GM12878 (cell line): ENCODE data around the gene PPFIA4. TPM values are rescaled to one million over a fixed set of nuclear protein-coding genes. Genes with fewer than 3 reads are reported as not detected.

ENCODE experiments used
- ATAC-seq: fragments of 200-7000 bp; cut with Tn5 transposase; 3 replicates; pipeline ENCODE4 v1.9.1; 2020; ENCODE audit warnings: mild to moderate bottlenecking, moderate library complexity
- BruUV-seq: library from RNA; stranded (reverse); fragments of 400-500 nt; replicated peaks from 2 replicates; lab custom pipeline; 2021; lab: Mats Ljungman, UMichigan
- CTCF ChIA-PET: fragments of 300-600 bp; sonication (Branson Sonifier 250); formaldehyde crosslinking; extraction: SDS; loops from one replicate; lab custom pipeline; 2021; ENCODE audit warnings: inconsistent platforms; lab: Yijun Ruan, JAX
- POLR2A ChIA-PET: fragments of 350-600 bp; formaldehyde crosslinking; extraction: SDS; loops from one replicate; lab custom pipeline; 2021; ENCODE audit warnings: inconsistent platforms; lab: Charles Lee
- RAD21 ChIA-PET: fragments of 300-600 bp; sonication (Branson Sonifier 250); formaldehyde crosslinking; loops from one replicate; lab custom pipeline; 2023; ENCODE audit warnings: antibody characterized with exemption; ENCODE audit not compliant: unreplicated experiment; lab: Charles Lee
- SMC1A ChIA-PET: fragments of 300-600 bp; sonication (Branson Sonifier 250); formaldehyde crosslinking; loops from one replicate; lab custom pipeline; 2023; ENCODE audit not compliant: unreplicated experiment, uncharacterized antibody; lab: Charles Lee
- DNase-seq: peaks from one replicate; pipeline ENCODE4 v3.0.0-alpha.2; 2011; ENCODE audit warnings: low read depth, low spot score
- FAIRE-seq: peaks from 3 replicates; lab custom pipeline; 2011; peaks lifted over from hg19 to GRCh38; lab: Jason Lieb, UNC
- H2AFZ ChIP-seq: 2 replicates; pipeline ENCODE4 v1.6.0; 2011; ENCODE audit warnings: low read depth, low read length, control low read depth; ENCODE audit not compliant: control insufficient read depth
- H3K27ac ChIP-seq: 2 replicates; pipeline ENCODE4 v1.5.1; 2011; ENCODE audit warnings: control low read depth; ENCODE audit not compliant: control insufficient read depth, insufficient read depth
- H3K27me3 ChIP-seq, 2 experiments: replicated peaks in 1 of 2; 2 replicates each; pipeline versions ENCODE4 v1.6.0 to v1.6.1; 2011; ENCODE audit warnings: low read length in 1 of 2; ENCODE audit not compliant: control insufficient read depth in 2 of 2, insufficient read depth in 2 of 2
- H3K36me3 ChIP-seq, 2 experiments: 2 replicates each; pipeline ENCODE4 v1.5.1; 2011; ENCODE audit warnings: low read length in 1 of 2; ENCODE audit not compliant: control insufficient read depth in 2 of 2, insufficient read depth in 2 of 2
- H3K4me1 ChIP-seq: 2 replicates; pipeline ENCODE4 v1.6.1; 2011; ENCODE audit warnings: mild to moderate bottlenecking, low read length, moderate library complexity, mixed read lengths; ENCODE audit not compliant: control insufficient read depth, insufficient read depth
- H3K4me2 ChIP-seq: 2 replicates; pipeline ENCODE4 v1.6.0; 2011; ENCODE audit warnings: control low read depth; ENCODE audit not compliant: control insufficient read depth, insufficient read depth
- H3K4me3 ChIP-seq: fragments of 200-600 bp; sonication (generic); 2 replicates; pipeline ENCODE4 v1.5.1; 2016
- H3K79me2 ChIP-seq: 2 replicates; pipeline ENCODE4 v1.6.0; 2011; ENCODE audit warnings: low read length; ENCODE audit not compliant: control insufficient read depth, insufficient read depth
- H3K9ac ChIP-seq: 2 replicates; pipeline ENCODE4 v1.8.0; 2011; ENCODE audit warnings: low read length, control low read depth, mixed read lengths; ENCODE audit not compliant: control insufficient read depth, insufficient read depth
- H3K9me3 ChIP-seq: replicated peaks from 3 replicates; pipeline ENCODE4 v1.5.1; 2011; ENCODE audit warnings: mild to moderate bottlenecking, low read length; ENCODE audit not compliant: control insufficient read depth, insufficient read depth
- H4K20me1 ChIP-seq: 2 replicates; pipeline ENCODE4 v1.6.0; 2011; ENCODE audit not compliant: control insufficient read depth, insufficient read depth
- CBX3 ChIP-seq: fragments of 200-600 bp; sonication (generic); IDR thresholded peaks from 2 replicates; pipeline ENCODE4 v1.6.1; 2016; ENCODE audit warnings: low read depth, borderline replicate concordance
- E2F8 ChIP-seq: fragments of 450-650 bp; IDR thresholded peaks from 2 replicates; pipeline ENCODE4 v1.6.1; 2018; ENCODE audit warnings: mild to moderate bottlenecking, low read depth, moderate library complexity; ENCODE audit not compliant: partially characterized antibody
- HDAC2 ChIP-seq: fragments of 200-600 bp; sonication (generic); IDR thresholded peaks from 2 replicates; pipeline ENCODE4 v1.6.1; 2017
- MAX ChIP-seq: IDR thresholded peaks from 2 replicates; pipeline ENCODE4 v1.6.1; 2012; ENCODE audit warnings: low read depth, low read length, improper control_type of control experiment
- MEF2B ChIP-seq: fragments of 450-650 bp; IDR thresholded peaks from 2 replicates; pipeline ENCODE4 v1.6.1; 2018; ENCODE audit warnings: mild to moderate bottlenecking, moderate library complexity; ENCODE audit not compliant: partially characterized antibody, poor library complexity, severe bottlenecking
- NR2C1 ChIP-seq: fragments of 450-650 bp; IDR thresholded peaks from 2 replicates; pipeline ENCODE4 v1.6.1; 2017; ENCODE audit warnings: antibody characterized with exemption, mild to moderate bottlenecking, moderate library complexity
- STAT1 ChIP-seq: fragments of 450-650 bp; conservative IDR thresholded peaks from 2 replicates; pipeline ENCODE4 v1.6.1; 2014; ENCODE audit warnings: antibody characterized with exemption, mild to moderate bottlenecking
- STAT3 ChIP-seq: IDR thresholded peaks from 2 replicates; pipeline ENCODE4 v1.6.1; 2011; ENCODE audit warnings: low read depth, low read length, improper control_type of control experiment
- SUPT20H ChIP-seq: IDR thresholded peaks from 2 replicates; pipeline ENCODE4 v1.6.1; 2011; ENCODE audit warnings: low read depth, mild to moderate bottlenecking, low read length, moderate library complexity, borderline replicate concordance; ENCODE audit not compliant: control insufficient read depth
- TCF7 ChIP-seq: IDR thresholded peaks from 2 replicates; pipeline ENCODE4 v1.6.1; 2014; ENCODE audit warnings: antibody characterized with exemption, borderline replicate concordance
- ZNF217 ChIP-seq: fragments of 450-650 bp; IDR thresholded peaks from 2 replicates; pipeline ENCODE4 v1.6.1; 2017; ENCODE audit warnings: antibody characterized with exemption, mild to moderate bottlenecking
- ZNF687 ChIP-seq: fragments of 450-650 bp; IDR thresholded peaks from 2 replicates; pipeline ENCODE4 v1.6.1; 2017; ENCODE audit warnings: mild to moderate bottlenecking, moderate library complexity
- WGBS: methylation state at CpG from one replicate; pipeline ENCODE4 v1.1.6; 2016; ENCODE audit warnings: low lambda C conversion rate; ENCODE audit not compliant: insufficient replicate concordance, insufficient coverage; ENCODE audit errors: missing lambda C conversion rate; 5-methylcytosine and 5-hydroxymethylcytosine counted together
- in situ Hi-C: fragments of 300-500 bp; cut with MboI; formaldehyde crosslinking; loops from 9 replicates; pipeline ENCODE4 v1.14.3; 2018; ENCODE audit warnings: mixed read lengths
- intact Hi-C: fragments of 100-400 bp; cut with micrococcal nuclease; formaldehyde crosslinking; loops from one replicate; pipeline ENCODE4 v1.14.2; 2022; ENCODE audit not compliant: unreplicated experiment
- polyA plus RNA-seq, 11 experiments: library from polyadenylated mRNA; depleted of rRNA in 4 of 11; unstranded in 6 of 11; stranded (reverse) in 5 of 11; fragments of >200 nt; fragmentation: Nextera tagmentation in 4 of 11; fragmentation: Illumina TruSeq in 1 of 11; extraction: Ambion mirVana in 4 of 11; extraction: Trizol in 1 of 11; gene quantifications; 1 replicate in 1 of 11; 2 replicates in 10 of 11; pipeline versions ENCODE4 v1.2.1 to v1.2.3, GENCODE V29; 2011 to 2016; ENCODE audit warnings: inconsistent platforms in 2 of 11, missing spikeins in 2 of 11, low read depth in 1 of 11
- total RNA-seq, 4 experiments: library from RNA; depleted of rRNA in 3 of 4; stranded (reverse); fragments of >200 nt in 3 of 4; fragmentation: Illumina TruSeq in 1 of 4; extraction: Trizol in 1 of 4; gene quantifications; 2 replicates each; pipeline versions ENCODE4 v1.2.1 to v1.2.3, GENCODE V29; 2013 to 2021
- TF ChIP-seq, protein P1 (sequence below): fragments of 450-650 bp; IDR thresholded peaks from 2 replicates; pipeline ENCODE4 v1.6.1; 2016; ENCODE audit warnings: mild to moderate bottlenecking, moderate library complexity, borderline replicate concordance

PPFIA4 gene
- total and polyA plus RNA-seq, 10 of the 15 experiments (the other 5 are each of a cell fraction or from before 2014, with no cell fraction given) = 0.02 to 19.7 (median 0.34) TPM; not detected in 1

DNA sequence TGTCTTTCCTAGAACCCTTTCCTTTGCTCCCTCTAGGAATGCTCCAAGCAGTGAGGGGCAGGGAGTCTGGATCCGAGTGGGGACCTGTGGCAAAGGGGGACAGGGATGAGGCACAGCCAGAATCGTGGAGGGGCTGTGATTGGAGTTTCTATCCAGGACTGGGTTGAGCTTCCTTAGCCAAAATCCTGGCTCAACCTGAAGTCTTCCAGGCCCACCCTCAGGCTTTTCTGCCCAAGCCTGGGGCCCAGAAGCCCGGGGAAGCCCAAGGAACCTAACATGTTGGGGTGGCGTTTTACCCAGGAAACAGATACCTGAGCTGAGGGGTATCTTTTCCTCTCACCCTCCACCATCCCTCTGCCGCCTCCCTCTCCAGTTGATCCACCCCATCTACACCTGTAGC lies 54.2 kb downstream of the PPFIA4 start:
- Histone ChIP-seq H2AFZ (no peak overlapping the region), H3K4me3 (no peak overlapping the region), H3K4me1 (no peaks in the 10 kb centered on the region), H3K27me3 (peaks cover 3 to 13% of the 10 kb centered on the region in 2 experiments; a peak in 2 of 4 replicates), H3K4me2 (no peak overlapping the region), H3K9ac (no peak overlapping the region), H3K9me3 (no peaks in the 10 kb centered on the region), H3K36me3 (no peaks in the 10 kb centered on the region), H3K27ac (no peak overlapping the region), H4K20me1 (no peaks in the 10 kb centered on the region; the same call in 1 of the 2 replicates), H3K79me2 (no peaks in the 10 kb centered on the region)
- no peak for FAIRE-seq
- ChIA-PET CTCF (no interaction called here), RAD21 (no interaction called here), SMC1A (interaction anchor here (0.8 kb wide), 1 partner anchor 136 kb away, joined by 3 read pairs; no protein-coding TSS in a partner anchor), POLR2A (no interaction called here)
- BruUV-seq = no TSS peak
- intact Hi-C loops = no loop called here
- WGBS = 11% methylated on average over 5 of the region's 5 CpGs
- no peak for DNase-seq
- no peak for ATAC-seq
- in situ Hi-C loops = no loop called here
- TF ChIP-seq, protein P1, sequence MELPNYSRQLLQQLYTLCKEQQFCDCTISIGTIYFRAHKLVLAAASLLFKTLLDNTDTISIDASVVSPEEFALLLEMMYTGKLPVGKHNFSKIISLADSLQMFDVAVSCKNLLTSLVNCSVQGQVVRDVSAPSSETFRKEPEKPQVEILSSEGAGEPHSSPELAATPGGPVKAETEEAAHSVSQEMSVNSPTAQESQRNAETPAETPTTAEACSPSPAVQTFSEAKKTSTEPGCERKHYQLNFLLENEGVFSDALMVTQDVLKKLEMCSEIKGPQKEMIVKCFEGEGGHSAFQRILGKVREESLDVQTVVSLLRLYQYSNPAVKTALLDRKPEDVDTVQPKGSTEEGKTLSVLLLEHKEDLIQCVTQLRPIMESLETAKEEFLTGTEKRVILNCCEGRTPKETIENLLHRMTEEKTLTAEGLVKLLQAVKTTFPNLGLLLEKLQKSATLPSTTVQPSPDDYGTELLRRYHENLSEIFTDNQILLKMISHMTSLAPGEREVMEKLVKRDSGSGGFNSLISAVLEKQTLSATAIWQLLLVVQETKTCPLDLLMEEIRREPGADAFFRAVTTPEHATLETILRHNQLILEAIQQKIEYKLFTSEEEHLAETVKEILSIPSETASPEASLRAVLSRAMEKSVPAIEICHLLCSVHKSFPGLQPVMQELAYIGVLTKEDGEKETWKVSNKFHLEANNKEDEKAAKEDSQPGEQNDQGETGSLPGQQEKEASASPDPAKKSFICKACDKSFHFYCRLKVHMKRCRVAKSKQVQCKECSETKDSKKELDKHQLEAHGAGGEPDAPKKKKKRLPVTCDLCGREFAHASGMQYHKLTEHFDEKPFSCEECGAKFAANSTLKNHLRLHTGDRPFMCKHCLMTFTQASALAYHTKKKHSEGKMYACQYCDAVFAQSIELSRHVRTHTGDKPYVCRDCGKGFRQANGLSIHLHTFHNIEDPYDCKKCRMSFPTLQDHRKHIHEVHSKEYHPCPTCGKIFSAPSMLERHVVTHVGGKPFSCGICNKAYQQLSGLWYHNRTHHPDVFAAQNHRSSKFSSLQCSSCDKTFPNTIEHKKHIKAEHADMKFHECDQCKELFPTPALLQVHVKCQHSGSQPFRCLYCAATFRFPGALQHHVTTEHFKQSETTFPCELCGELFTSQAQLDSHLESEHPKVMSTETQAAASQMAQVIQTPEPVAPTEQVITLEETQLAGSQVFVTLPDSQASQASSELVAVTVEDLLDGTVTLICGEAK = no peak
- TF ChIP-seq CBX3 (no peak), NR2C1 (no peak), MAX (no peak), ZNF217 (no peak), ZNF687 (no peak), MEF2B (no peak), STAT1 (no peak), HDAC2 (no peak), SUPT20H (no peak), E2F8 (no peak), TCF7 (no peak), STAT3 (no peak)
